IMR-90 (cell line): ENCODE data around the gene ABCC4. TPM values are rescaled to one million over a fixed set of nuclear protein-coding genes. Genes with fewer than 3 reads are reported as not detected.

Experiments
- ATAC-seq: fragments of 200-7000 bp; cut with Tn5 transposase; 2 replicates; pipeline ENCODE4 v1.9.1; 2020; ENCODE audit warnings: low read depth, mild to moderate bottlenecking, moderate library complexity
- BruUV-seq: library from RNA; stranded (reverse); fragments of 400-500 nt; replicated peaks from 2 replicates; lab custom pipeline; 2021; lab: Mats Ljungman, UMichigan
- CTCF ChIA-PET: fragments of 300-600 bp; formaldehyde crosslinking; extraction: SDS; loops from one replicate; lab custom pipeline; 2021; ENCODE audit warnings: antibody characterized with exemption; lab: Yijun Ruan, JAX
- POLR2A ChIA-PET: fragments of 300-600 bp; sonication (Branson Sonifier 250); formaldehyde crosslinking; loops from one replicate; lab custom pipeline; 2022; ENCODE audit warnings: antibody characterized with exemption; ENCODE audit not compliant: unreplicated experiment; lab: Charles Lee
- DNase-seq: peaks from one replicate; pipeline ENCODE4 v3.0.0; 2013
- H2AFZ ChIP-seq: replicated peaks from 2 replicates; pipeline ENCODE3; 2013; ENCODE audit warnings: low read length, mild to moderate bottlenecking; ENCODE audit not compliant: poor library complexity
- H2AK5ac ChIP-seq: 2 replicates; pipeline ENCODE4 v1.6.1; 2013; ENCODE audit warnings: low read depth, low read length, inconsistent platforms
- H2AK9ac ChIP-seq: replicated peaks from 2 replicates; pipeline ENCODE3; 2013; ENCODE audit warnings: mild to moderate bottlenecking, low read depth, low read length, moderate library complexity; ENCODE audit not compliant: poor library complexity
- H2BK120ac ChIP-seq: 2 replicates; pipeline ENCODE4 v1.6.1; 2013; ENCODE audit warnings: low read depth, low read length, inconsistent platforms
- H2BK15ac ChIP-seq: 3 replicates; pipeline ENCODE4 v1.6.1; 2013; ENCODE audit warnings: low read depth, low read length, inconsistent platforms
- H2BK20ac ChIP-seq: 2 replicates; pipeline ENCODE4 v1.6.1; 2013; ENCODE audit warnings: low read depth, mild to moderate bottlenecking, inconsistent platforms, low read length, moderate library complexity
- H2BK5ac ChIP-seq: 2 replicates; pipeline ENCODE4 v1.6.1; 2013; ENCODE audit warnings: mild to moderate bottlenecking, low read depth, low read length, inconsistent platforms; ENCODE audit not compliant: poor library complexity, severe bottlenecking
- H3K14ac ChIP-seq: replicated peaks from 2 replicates; pipeline ENCODE4 v1.6.1; 2013; ENCODE audit warnings: low read depth, low read length, inconsistent platforms
- H3K18ac ChIP-seq: 2 replicates; pipeline ENCODE4 v1.6.1; 2013; ENCODE audit warnings: low read depth, low read length, control low read depth
- H3K23ac ChIP-seq: 2 replicates; pipeline ENCODE4 v1.6.1; 2013; ENCODE audit warnings: low read depth, low read length, inconsistent platforms
- H3K27ac ChIP-seq: 2 replicates; pipeline ENCODE4 v1.5.1; 2013; ENCODE audit warnings: mild to moderate bottlenecking, control low read depth, low read length; ENCODE audit not compliant: insufficient read depth
- H3K27me3 ChIP-seq: 2 replicates; pipeline ENCODE4 v1.6.1; 2013; ENCODE audit warnings: low read length; ENCODE audit not compliant: control insufficient read depth, insufficient read depth
- H3K36me3 ChIP-seq: 2 replicates; pipeline ENCODE4 v1.6.1; 2013; ENCODE audit warnings: low read length, mixed read lengths; ENCODE audit not compliant: control insufficient read depth, insufficient read depth
- H3K4ac ChIP-seq: 2 replicates; pipeline ENCODE4 v1.6.1; 2013; ENCODE audit warnings: low read depth, low read length, inconsistent platforms
- H3K4me1 ChIP-seq: 2 replicates; pipeline ENCODE4 v1.6.1; 2013; ENCODE audit warnings: low read length, mixed read lengths; ENCODE audit not compliant: control insufficient read depth, insufficient read depth
- H3K4me2 ChIP-seq: 2 replicates; pipeline ENCODE4 v1.6.1; 2013; ENCODE audit warnings: low read depth, mild to moderate bottlenecking, control low read depth, low read length, moderate library complexity
- H3K4me3 ChIP-seq: 2 replicates; pipeline ENCODE4 v1.5.1; 2013; ENCODE audit warnings: low read depth, mild to moderate bottlenecking, control low read depth, low read length, moderate library complexity; ENCODE audit not compliant: insufficient read depth
- H3K56ac ChIP-seq: 2 replicates; pipeline ENCODE4 v1.6.1; 2013; ENCODE audit warnings: low read length, inconsistent platforms; ENCODE audit not compliant: insufficient read depth; ENCODE audit errors: extremely low read depth
- H3K79me1 ChIP-seq, 2 experiments: 2 replicates each; pipeline ENCODE4 v1.6.1; 2013; ENCODE audit warnings: low read length in 2 of 2, inconsistent platforms in 1 of 2, low read depth in 1 of 2
- H3K9ac ChIP-seq: 2 replicates; pipeline ENCODE4 v1.6.1; 2013; ENCODE audit warnings: low read depth, low read length, control low read depth
- H3K9me1 ChIP-seq: 2 replicates; pipeline ENCODE4 v1.6.1; 2013; ENCODE audit warnings: low read length, inconsistent platforms; ENCODE audit not compliant: insufficient read depth
- H3K9me3 ChIP-seq: 2 replicates; pipeline ENCODE4 v1.6.1; 2013; ENCODE audit warnings: low read length; ENCODE audit not compliant: control insufficient read depth, insufficient read depth
- H4K20me1 ChIP-seq: 2 replicates; pipeline ENCODE4 v1.6.1; 2013; ENCODE audit warnings: low read length, inconsistent platforms; ENCODE audit not compliant: insufficient read depth
- H4K5ac ChIP-seq: 2 replicates; pipeline ENCODE4 v1.6.1; 2013; ENCODE audit warnings: mild to moderate bottlenecking, low read depth, low read length, control low read depth
- H4K8ac ChIP-seq, 2 experiments: 2 replicates each; pipeline ENCODE4 v1.6.1; 2013; ENCODE audit warnings: low read depth in 2 of 2, low read length in 2 of 2, control low read depth in 1 of 2, inconsistent platforms in 1 of 2
- H4K91ac ChIP-seq: 2 replicates; pipeline ENCODE4 v1.6.1; 2013; ENCODE audit warnings: low read depth, low read length, inconsistent platforms; ENCODE audit not compliant: insufficient read depth
- BHLHE40 ChIP-seq: fragments of 150-350 bp; IDR thresholded peaks from 2 replicates; pipeline ENCODE4 v1.6.1; 2016; ENCODE audit warnings: mild to moderate bottlenecking, low read depth, low read length
- CEBPB ChIP-seq: IDR thresholded peaks from 2 replicates; pipeline ENCODE4 v1.6.1; 2012; ENCODE audit warnings: low read depth, low read length, improper control_type of control experiment
- CHD1 ChIP-seq: IDR thresholded peaks from 2 replicates; pipeline ENCODE4 v1.6.1; 2012; ENCODE audit warnings: low read depth, low read length, improper control_type of control experiment
- FOS ChIP-seq: fragments of 150-350 bp; IDR thresholded peaks from 2 replicates; pipeline ENCODE4 v1.6.1; 2016; ENCODE audit warnings: low read depth, low read length
- MAFK ChIP-seq: IDR thresholded peaks from 2 replicates; pipeline ENCODE4 v1.6.1; 2012; ENCODE audit warnings: low read depth, low read length, improper control_type of control experiment
- MAZ ChIP-seq: IDR thresholded peaks from 2 replicates; pipeline ENCODE4 v1.6.1; 2012; ENCODE audit warnings: low read depth, mild to moderate bottlenecking, low read length, improper control_type of control experiment, moderate library complexity, borderline replicate concordance
- MXI1 ChIP-seq: IDR thresholded peaks from 2 replicates; pipeline ENCODE4 v1.6.1; 2012; ENCODE audit warnings: low read depth, mild to moderate bottlenecking, low read length, moderate library complexity, borderline replicate concordance
- NFE2L2 ChIP-seq: fragments of 150-350 bp; IDR thresholded peaks from 2 replicates; pipeline ENCODE4 v1.6.1; 2016; ENCODE audit warnings: low read depth, mild to moderate bottlenecking, low read length
- POLR2A ChIP-seq: IDR thresholded peaks from 2 replicates; pipeline ENCODE4 v1.6.1; 2012; ENCODE audit warnings: mild to moderate bottlenecking, low read depth, low read length
- RAD21 ChIP-seq: IDR thresholded peaks from 2 replicates; pipeline ENCODE4 v1.6.1; 2012; ENCODE audit warnings: low read length, improper control_type of control experiment
- RCOR1 ChIP-seq: IDR thresholded peaks from 2 replicates; pipeline ENCODE4 v1.6.1; 2012; ENCODE audit warnings: mild to moderate bottlenecking, low read length, improper control_type of control experiment; ENCODE audit not compliant: insufficient replicate concordance
- RFX5 ChIP-seq: IDR thresholded peaks from 2 replicates; pipeline ENCODE4 v1.8.0; 2012; ENCODE audit warnings: low read depth, mild to moderate bottlenecking, low read length, moderate library complexity
- SMC3 ChIP-seq: fragments of 150-350 bp; IDR thresholded peaks from 2 replicates; pipeline ENCODE4 v1.6.1; 2016; ENCODE audit warnings: low read depth, mild to moderate bottlenecking, antibody characterized with exemption, low read length, moderate library complexity
- USF2 ChIP-seq: fragments of 150-350 bp; IDR thresholded peaks from 2 replicates; pipeline ENCODE4 v1.6.1; 2017; ENCODE audit warnings: mild to moderate bottlenecking, antibody characterized with exemption, low read length, low read depth
- WGBS, 2 experiments: methylation state at CpG; one replicate each; pipeline versions ENCODE4 v1.1.5 to v1.1.7; 2013; ENCODE audit warnings: missing lambda C conversion rate in 2 of 2; ENCODE audit not compliant: insufficient read length in 1 of 2; ENCODE audit errors: extremely low coverage in 2 of 2; 5-methylcytosine and 5-hydroxymethylcytosine counted together
- dilution Hi-C: fragments of 300-500 bp; cut with HindIII; formaldehyde crosslinking; loops from one replicate; pipeline ENCODE4 v1.14.3; 2018; ENCODE audit warnings: low sequenced_read_pairs; ENCODE audit not compliant: unreplicated experiment
- in situ Hi-C: fragments of 300-500 bp; cut with MboI; formaldehyde crosslinking; loops from 3 replicates; pipeline ENCODE4 v1.14.3; 2019; ENCODE audit warnings: low sequenced_read_pairs, inconsistent platforms, mixed read lengths
- intact Hi-C: fragments of 100-400 bp; cut with micrococcal nuclease; formaldehyde crosslinking; loops from 2 replicates; pipeline ENCODE4 v1.10.0; 2022
- polyA plus RNA-seq, 3 experiments: library from polyadenylated mRNA; depleted of rRNA; stranded (reverse); fragments of >200 nt; gene quantifications; 2 replicates each; pipeline ENCODE4 v1.2.3, GENCODE V29; 2012; ENCODE audit warnings: low replicate concordance in 1 of 3
- total RNA-seq: library from RNA; depleted of rRNA; stranded (reverse); fragments of >200 nt; gene quantifications from 2 replicates; pipeline ENCODE4 v1.2.3, GENCODE V29; 2012
- TF ChIP-seq, protein P1 (sequence below): conservative IDR thresholded peaks from 2 replicates; pipeline ENCODE4 v1.5.1; 2012; ENCODE audit warnings: mild to moderate bottlenecking, low read depth, low read length, improper control_type of control experiment
- TF ChIP-seq, protein P2 (sequence below): fragments of 150-350 bp; IDR thresholded peaks from 2 replicates; pipeline ENCODE4 v1.6.1; 2016; ENCODE audit warnings: low read depth, mild to moderate bottlenecking, low read length, moderate library complexity, borderline replicate concordance

Gene ABCC4
- total and polyA plus RNA-seq, 2 of the 4 experiments (the other 2 are of a cell fraction) = 16.6 to 41.4 TPM

DNA sequence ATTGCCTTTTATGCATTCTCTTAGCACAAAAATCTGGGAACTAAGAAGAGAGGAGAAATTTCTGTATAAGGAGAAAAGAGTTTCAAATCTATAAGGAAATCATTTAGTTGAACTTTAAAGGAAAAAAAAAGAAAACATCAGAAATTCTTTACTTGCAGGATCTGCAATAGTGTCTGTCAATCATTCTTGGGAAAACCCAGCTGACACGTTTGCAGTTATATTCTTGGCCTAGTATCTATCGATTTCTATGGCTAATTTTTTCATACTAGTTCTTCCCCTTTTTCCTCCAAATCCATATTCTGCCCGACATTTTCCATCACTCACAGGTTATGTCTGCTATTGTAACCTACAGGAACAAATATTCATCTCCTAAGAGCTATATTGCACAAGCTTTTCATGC is 160.7 kb downstream of the ABCC4 start:
- 80% methylated on average over 2 of the region's 3 CpGs; no CpG with 5 or more reads in 1 of the 2 experiments for WGBS, 2 experiments
- Histone ChIP-seq H3K23ac (no peak overlapping the region), H3K14ac (no peak overlapping the region), H3K9ac (no peak overlapping the region), H2AK9ac (no peak overlapping the region), H3K4me2 (no peak overlapping the region), H4K5ac (no peak overlapping the region), H3K27ac (no peak overlapping the region), H3K27me3 (no peaks in the 10 kb centered on the region), H2AFZ (no peak overlapping the region), H3K4me1 (peaks cover 12% of the 10 kb centered on the region; the same call in 1 of the 2 replicates), H2BK15ac (no peak overlapping the region), H2AK5ac (no peak overlapping the region), H3K18ac (no peak overlapping the region), H3K9me1 (peaks cover 19% of the 10 kb centered on the region), H2BK20ac (no peak overlapping the region), H3K4me3 (no peak overlapping the region), H3K79me1 (peaks cover 0 to 40% of the 10 kb centered on the region in 2 experiments; a peak in 2 of 4 replicates), H3K4ac (no peak overlapping the region), H3K36me3 (peaks cover 35% of the 10 kb centered on the region), H3K56ac (no peak overlapping the region), H4K20me1 (peaks cover 14% of the 10 kb centered on the region), H4K8ac (no peak overlapping the region), H2BK120ac (no peak overlapping the region), H3K9me3 (no peaks in the 10 kb centered on the region), H2BK5ac (no peak overlapping the region), H4K91ac (no peak overlapping the region)
- no peak for DNase-seq
- intact Hi-C loops = no loop called here
- BruUV-seq = no TSS peak
- POLR2A ChIA-PET = no interaction called here
- dilution Hi-C loops = no loop called here
- CTCF ChIA-PET = interaction anchor here (1.4 kb wide), 1 partner anchor 240 kb away, joined by 3 read pairs; no protein-coding TSS in a partner anchor
- TF ChIP-seq MAFK (no peak), MAZ (no peak), NFE2L2 (no peak), RAD21 (no peak), BHLHE40 (no peak), USF2 (no peak), RCOR1 (no peak), POLR2A (no peak), FOS (no peak), SMC3 (no peak), MXI1 (no peak), CEBPB (no peak), RFX5 (no peak), CHD1 (no peak)
- TF ChIP-seq, protein P1, sequence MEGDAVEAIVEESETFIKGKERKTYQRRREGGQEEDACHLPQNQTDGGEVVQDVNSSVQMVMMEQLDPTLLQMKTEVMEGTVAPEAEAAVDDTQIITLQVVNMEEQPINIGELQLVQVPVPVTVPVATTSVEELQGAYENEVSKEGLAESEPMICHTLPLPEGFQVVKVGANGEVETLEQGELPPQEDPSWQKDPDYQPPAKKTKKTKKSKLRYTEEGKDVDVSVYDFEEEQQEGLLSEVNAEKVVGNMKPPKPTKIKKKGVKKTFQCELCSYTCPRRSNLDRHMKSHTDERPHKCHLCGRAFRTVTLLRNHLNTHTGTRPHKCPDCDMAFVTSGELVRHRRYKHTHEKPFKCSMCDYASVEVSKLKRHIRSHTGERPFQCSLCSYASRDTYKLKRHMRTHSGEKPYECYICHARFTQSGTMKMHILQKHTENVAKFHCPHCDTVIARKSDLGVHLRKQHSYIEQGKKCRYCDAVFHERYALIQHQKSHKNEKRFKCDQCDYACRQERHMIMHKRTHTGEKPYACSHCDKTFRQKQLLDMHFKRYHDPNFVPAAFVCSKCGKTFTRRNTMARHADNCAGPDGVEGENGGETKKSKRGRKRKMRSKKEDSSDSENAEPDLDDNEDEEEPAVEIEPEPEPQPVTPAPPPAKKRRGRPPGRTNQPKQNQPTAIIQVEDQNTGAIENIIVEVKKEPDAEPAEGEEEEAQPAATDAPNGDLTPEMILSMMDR = no peak
- TF ChIP-seq, protein P2, sequence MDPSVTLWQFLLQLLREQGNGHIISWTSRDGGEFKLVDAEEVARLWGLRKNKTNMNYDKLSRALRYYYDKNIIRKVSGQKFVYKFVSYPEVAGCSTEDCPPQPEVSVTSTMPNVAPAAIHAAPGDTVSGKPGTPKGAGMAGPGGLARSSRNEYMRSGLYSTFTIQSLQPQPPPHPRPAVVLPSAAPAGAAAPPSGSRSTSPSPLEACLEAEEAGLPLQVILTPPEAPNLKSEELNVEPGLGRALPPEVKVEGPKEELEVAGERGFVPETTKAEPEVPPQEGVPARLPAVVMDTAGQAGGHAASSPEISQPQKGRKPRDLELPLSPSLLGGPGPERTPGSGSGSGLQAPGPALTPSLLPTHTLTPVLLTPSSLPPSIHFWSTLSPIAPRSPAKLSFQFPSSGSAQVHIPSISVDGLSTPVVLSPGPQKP = no peak
- in situ Hi-C loops = no loop called here
- ATAC-seq = no peak
